ENCODE measurements around the gene CYP24A1. TPM values are rescaled to one million over a fixed set of nuclear protein-coding genes. Genes with fewer than 3 reads are reported as not detected.

CYP24A1 gene
- total RNA-seq, 1 donor from 2014 or later: not detected

DNA sequence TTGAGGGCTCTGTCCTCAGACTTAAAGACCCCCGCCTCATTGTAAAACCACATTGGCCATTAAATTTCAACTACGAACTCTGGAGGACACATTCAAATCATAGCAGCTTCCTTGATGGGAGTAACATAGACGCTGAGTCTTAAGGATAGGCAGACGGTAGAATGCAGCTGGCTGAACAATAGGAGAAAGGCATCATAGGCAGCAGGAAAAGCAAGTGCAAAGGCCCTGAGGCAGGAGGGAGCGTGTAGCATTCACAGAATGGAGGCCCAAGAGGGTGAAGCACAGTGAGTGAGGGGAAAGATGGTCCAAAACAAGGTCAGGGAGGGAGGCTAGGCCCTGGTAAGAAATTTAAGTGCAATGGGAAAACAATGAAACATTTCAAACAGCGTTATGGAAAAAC, 25.5 kb upstream of the CYP24A1 start:
- no peaks in the 10 kb centered on the region for H3K9me3 Mint-ChIP-seq (ENCODE audit: unreplicated experiment)
- no peak for DNase-seq
- TF ChIP-seq, protein P1, sequence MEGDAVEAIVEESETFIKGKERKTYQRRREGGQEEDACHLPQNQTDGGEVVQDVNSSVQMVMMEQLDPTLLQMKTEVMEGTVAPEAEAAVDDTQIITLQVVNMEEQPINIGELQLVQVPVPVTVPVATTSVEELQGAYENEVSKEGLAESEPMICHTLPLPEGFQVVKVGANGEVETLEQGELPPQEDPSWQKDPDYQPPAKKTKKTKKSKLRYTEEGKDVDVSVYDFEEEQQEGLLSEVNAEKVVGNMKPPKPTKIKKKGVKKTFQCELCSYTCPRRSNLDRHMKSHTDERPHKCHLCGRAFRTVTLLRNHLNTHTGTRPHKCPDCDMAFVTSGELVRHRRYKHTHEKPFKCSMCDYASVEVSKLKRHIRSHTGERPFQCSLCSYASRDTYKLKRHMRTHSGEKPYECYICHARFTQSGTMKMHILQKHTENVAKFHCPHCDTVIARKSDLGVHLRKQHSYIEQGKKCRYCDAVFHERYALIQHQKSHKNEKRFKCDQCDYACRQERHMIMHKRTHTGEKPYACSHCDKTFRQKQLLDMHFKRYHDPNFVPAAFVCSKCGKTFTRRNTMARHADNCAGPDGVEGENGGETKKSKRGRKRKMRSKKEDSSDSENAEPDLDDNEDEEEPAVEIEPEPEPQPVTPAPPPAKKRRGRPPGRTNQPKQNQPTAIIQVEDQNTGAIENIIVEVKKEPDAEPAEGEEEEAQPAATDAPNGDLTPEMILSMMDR (IDR thresholded peaks at IDR 0.05; ENCODE audit: partially characterized antibody, unreplicated experiment): no peak
- peaks cover 2% of the 10 kb centered on the region for H3K4me1 Mint-ChIP-seq (ENCODE audit: low read depth, unreplicated experiment)
- H3K36me3 Mint-ChIP-seq (ENCODE audit: unreplicated experiment): no peaks in the 10 kb centered on the region
- H3K27me3 Mint-ChIP-seq (ENCODE audit: unreplicated experiment): no peaks in the 10 kb centered on the region
- H3K27ac Mint-ChIP-seq (ENCODE audit: unreplicated experiment): no peak overlapping the region
- H3K4me3 Mint-ChIP-seq (ENCODE audit: unreplicated experiment): no peak overlapping the region

DNA sequence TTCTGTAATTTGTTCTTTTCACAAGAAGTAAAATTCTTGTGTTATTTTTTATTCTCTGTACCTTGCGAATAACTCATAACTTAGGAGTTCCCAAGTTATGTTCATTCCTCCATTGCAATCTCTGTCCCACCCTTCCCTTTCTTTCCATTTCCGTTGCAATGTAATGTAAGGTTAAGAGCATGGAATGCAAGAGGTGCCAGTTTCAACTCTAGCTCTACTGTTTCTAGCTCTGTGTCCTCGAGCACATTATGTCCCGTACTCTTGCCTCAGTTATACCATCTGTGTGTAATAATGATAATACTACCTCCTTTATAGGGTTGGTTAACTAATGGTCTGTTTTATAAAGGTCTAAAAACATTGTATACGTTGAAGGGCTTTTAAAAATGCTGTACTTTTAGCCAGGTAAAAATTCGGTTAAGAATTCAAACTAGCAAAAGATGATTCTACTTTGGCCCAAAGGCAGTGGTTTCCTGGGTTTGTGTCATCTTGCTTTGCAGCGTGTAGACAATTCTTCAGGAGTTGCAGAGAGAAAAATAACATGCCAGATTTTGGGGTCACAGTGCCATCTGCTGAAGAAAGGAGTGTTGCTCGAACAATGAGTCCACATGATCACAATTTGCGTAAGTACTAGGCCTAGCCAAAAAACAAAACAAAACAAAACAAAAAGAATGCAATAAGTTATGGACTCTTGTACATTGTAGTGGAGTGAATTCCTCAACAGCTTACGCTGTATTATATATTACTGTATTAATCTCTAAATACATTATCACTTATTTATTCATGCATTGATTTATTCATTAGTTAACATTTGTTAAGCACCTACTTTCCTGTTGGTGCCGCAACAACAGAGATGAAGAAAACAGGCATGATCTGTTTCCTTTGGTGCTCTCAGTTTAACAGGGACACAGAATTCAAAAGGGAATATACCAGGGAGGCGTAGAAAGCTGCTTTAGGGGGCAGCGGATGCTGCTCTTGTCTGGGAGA, 24.1 kb upstream of the CYP24A1 start:
- Mint-ChIP-seq H3K9me3 (ENCODE audit: unreplicated experiment) (no peaks in the 10 kb centered on the region), H3K36me3 (ENCODE audit: unreplicated experiment) (no peaks in the 10 kb centered on the region), H3K4me3 (ENCODE audit: unreplicated experiment) (no peak overlapping the region), H3K27ac (ENCODE audit: unreplicated experiment) (no peak overlapping the region), H3K4me1 (ENCODE audit: low read depth, unreplicated experiment) (peaks cover 2% of the 10 kb centered on the region), H3K27me3 (ENCODE audit: unreplicated experiment) (no peaks in the 10 kb centered on the region)
- TF ChIP-seq, protein P1 (IDR thresholded peaks at IDR 0.05; ENCODE audit: partially characterized antibody, unreplicated experiment): no peak
- DNase-seq: no peak

DNA sequence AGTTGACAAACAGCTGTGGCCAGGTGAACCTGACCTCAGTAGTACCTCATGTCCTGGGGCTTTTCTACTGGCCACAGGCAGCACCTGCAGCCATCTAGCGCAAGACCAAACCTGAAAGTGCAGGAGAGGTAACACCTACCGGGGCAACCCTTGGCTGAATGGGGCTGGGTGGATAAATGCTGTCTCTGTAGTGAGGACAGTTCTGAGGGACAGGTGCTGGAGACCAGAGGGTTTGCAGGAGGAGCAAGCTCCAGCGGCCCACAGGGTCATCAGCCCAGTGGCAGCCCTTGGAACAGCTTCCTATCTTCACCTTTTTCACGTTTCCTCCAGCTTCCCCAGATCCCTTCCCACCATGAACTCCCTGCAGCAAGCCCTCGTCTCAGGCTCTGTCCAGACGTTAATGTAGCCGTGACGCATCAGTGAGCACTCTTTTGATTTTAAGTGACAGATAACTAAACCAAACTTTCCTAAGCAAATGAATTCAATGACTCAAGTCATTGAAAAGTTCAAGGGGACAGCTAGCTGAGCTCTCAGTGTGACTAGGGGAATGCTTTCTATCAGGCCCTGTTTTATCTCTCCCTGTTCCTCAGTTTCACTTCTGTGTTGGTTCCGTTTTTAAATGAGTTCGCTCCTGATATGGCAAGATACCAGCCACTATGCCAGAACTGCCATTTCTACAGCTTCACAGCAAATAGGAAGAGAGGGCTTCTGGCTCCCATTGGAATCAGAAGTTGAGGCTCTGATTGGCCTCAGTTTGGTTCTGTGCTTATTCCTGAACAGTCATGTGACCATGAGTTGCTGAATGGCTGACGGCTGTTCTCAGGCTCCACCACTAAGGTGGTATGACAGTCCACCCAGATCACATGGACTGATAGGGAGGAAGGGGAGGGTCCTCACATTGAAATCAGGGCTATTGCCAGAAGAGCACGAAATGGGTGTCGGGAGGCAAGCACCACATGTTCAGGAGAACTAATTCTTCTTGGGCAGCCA, 22.0 kb upstream of the CYP24A1 start:
- Mint-ChIP-seq H3K27ac (ENCODE audit: unreplicated experiment) (no peak overlapping the region), H3K27me3 (ENCODE audit: unreplicated experiment) (no peaks in the 10 kb centered on the region), H3K36me3 (ENCODE audit: unreplicated experiment) (no peaks in the 10 kb centered on the region), H3K4me3 (ENCODE audit: unreplicated experiment) (no peak overlapping the region), H3K4me1 (ENCODE audit: low read depth, unreplicated experiment) (no peaks in the 10 kb centered on the region), H3K9me3 (ENCODE audit: unreplicated experiment) (no peaks in the 10 kb centered on the region)
- TF ChIP-seq, protein P1 (IDR thresholded peaks at IDR 0.05; ENCODE audit: partially characterized antibody, unreplicated experiment): no peak
- no peak for DNase-seq

DNA sequence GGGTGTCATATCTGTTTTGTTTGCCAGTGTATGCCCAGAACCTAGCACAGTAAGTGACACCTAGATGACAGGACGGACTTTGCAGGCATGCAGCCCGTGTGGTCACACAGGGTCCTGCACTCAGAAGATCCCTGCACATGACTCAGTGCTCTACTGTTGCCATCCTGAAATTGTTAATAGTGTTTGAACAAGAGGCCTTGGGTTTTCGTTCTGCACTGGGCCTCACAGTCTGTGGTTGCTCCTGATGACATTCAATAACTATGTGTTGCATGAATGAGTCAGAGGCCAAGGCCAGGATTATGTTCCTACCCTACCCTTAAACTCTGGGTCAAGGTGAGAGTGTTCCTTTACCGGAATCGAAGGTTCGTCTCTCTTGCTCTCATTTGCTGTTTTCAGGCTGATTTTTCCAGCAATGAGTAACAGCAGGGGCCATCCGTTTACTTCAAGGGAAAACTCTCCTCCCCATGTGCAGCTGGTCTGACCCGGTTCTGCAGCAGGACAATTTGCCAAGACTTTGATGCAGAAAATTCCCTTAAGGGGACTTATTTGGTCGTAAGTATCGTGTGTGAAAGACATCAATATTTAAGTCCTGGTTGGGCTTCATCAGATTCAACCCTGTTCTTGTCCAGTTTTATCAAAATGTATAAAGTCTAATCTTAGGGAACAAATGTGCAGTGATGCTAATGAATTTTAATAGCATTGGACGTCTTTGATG, 21.1 kb upstream of the CYP24A1 start:
- H3K4me3 Mint-ChIP-seq (ENCODE audit: unreplicated experiment): no peak overlapping the region
- no peak for DNase-seq
- H3K27me3 Mint-ChIP-seq (ENCODE audit: unreplicated experiment): no peaks in the 10 kb centered on the region
- H3K4me1 Mint-ChIP-seq (ENCODE audit: low read depth, unreplicated experiment): no peaks in the 10 kb centered on the region
- H3K27ac Mint-ChIP-seq (ENCODE audit: unreplicated experiment): no peak overlapping the region
- no peaks in the 10 kb centered on the region for H3K9me3 Mint-ChIP-seq (ENCODE audit: unreplicated experiment)
- H3K36me3 Mint-ChIP-seq (ENCODE audit: unreplicated experiment): no peaks in the 10 kb centered on the region
- TF ChIP-seq, protein P1 (IDR thresholded peaks at IDR 0.05; ENCODE audit: partially characterized antibody, unreplicated experiment): no peak

Measured in glutamatergic neuron (in vitro differentiated cells).